ENCODE measurements around the gene C2CD4C.
"Not testable (repeated sequence)": the region's sequence is repeated elsewhere in the genome, so short reads cannot be mapped to it uniquely, and the experiment has no call there.

C2CD4C gene

DNA sequence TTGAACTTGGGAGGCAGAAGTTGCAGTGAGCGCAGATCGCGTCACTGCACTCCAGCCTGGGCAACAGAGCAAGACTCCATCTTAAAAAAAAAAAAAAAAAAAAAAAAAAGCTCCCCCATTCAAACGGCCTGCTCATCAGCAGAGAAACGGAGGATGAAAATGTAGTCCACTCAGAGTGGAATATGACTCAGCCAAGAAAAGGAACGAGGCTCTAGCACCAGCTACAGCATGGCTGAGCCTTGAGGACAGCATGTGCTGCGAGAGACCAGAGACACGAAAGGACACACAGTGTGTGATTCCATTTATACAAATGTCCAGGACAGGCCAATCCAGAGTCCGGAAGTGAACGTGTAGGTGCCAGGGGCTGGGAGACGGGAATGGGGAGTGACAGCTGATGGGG is 46.3 kb downstream of the C2CD4C start:
- DNase-seq = no peak

DNA sequence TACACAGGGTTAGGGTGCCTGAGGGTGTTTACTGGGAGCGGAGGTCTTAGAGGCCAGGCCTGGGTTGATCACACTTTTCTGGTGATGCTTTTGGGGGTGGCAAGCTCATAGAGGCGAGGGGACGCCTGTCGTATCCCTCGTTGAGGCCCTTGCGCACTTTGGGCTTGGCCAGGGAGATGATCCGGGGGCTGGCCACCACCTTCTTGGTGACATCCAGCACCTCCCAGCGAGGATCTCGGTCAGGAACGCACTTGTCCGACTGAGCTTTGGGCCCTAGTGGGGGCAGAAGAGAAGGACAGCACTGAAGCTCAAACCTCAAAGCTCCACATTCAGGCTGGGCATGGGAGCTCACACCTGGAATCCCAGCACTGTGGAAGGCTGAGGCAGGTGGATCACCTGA is 46.8 kb downstream of the C2CD4C start:
- no peak for DNase-seq

DNA sequence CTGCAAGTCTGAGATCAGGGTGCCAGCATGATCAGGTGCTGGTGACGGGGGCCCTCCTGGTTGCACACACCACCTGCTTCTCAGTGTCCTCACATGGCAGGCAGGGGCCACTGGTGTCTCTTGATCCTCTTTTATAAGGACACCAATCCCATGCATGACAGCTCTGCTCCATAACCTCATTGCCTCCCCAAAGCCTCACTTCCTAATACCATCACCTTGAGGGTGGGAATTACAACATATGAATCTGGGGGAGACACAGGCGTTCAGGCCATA is 49.4 kb downstream of the C2CD4C start:
- DNase-seq = no peak

DNA sequence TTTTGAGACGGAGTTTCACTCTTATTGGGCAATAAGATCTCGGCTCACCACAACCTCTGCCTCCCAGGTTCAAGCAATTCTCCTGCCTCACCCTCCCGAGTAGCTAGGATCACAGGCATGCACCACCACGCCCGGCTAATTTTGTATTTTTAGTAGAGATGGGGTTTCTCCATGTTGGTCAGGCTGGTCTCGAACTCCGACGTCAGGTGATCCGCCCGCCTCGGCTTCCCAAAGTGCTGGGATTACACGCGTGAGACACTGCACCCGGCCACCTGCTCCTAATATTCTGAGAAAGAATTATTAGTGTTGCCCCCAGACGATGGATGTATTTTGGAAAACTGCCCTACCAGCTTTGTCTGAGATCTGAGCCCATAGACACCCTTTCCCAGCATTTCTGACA is 53.4 kb downstream of the C2CD4C start:
- DNase-seq = not testable (repeated sequence)

All from inflammatory macrophage (primary cell).